GM18858 (cell line): ENCODE measurements around the gene ARHGAP5.

Experiments used
- ATAC-seq: cut with Tn5 transposase; IDR thresholded peaks from one replicate; pipeline ENCODE4 v1.9.1; 2021; ENCODE audit not compliant: unreplicated experiment

Gene ARHGAP5

GRCh38 chr14:32077081-32078022 is at the start of gene ARHGAP5:
Gene ARHGAP5 (plus strand): TSS chr14:32077304. CDS start chr14:32090670, 13,366 bp downstream.
- peak; percentile 16 for ATAC-seq

GRCh38 chr14:32028599-32028998 is 48.5 kb upstream of the ARHGAP5 start:
- ATAC-seq: no peak

- no peak for ATAC-seq
These were observed 43.6 kb upstream of the ARHGAP5 start for GRCh38 chr14:32033543-32033942.

GRCh38 chr14:32038876-32039275 is 38.2 kb upstream of the ARHGAP5 start:
- ATAC-seq: no peak

GRCh38 chr14:32039401-32040030 is 37.6 kb upstream of the ARHGAP5 start:
- ATAC-seq: no peak

GRCh38 chr14:32043624-32044023 is 33.5 kb upstream of the ARHGAP5 start:
- ATAC-seq: no peak

GRCh38 chr14:32044454-32044853 is 32.6 kb upstream of the ARHGAP5 start:
- ATAC-seq: no peak

- no peak for ATAC-seq
These were observed 29.3 kb upstream of the ARHGAP5 start for GRCh38 chr14:32047791-32048190.

GRCh38 chr14:32049361-32050088 is 27.6 kb upstream of the ARHGAP5 start:
- ATAC-seq: no peak

- ATAC-seq: no peak
These were observed 26.2 kb upstream of the ARHGAP5 start for GRCh38 chr14:32050878-32051277.

- no peak for ATAC-seq
These were observed 22.6 kb upstream of the ARHGAP5 start for GRCh38 chr14:32054536-32054935.

GRCh38 chr14:32055175-32055574 is 21.9 kb upstream of the ARHGAP5 start:
- no peak for ATAC-seq

GRCh38 chr14:32059702-32060101 is 17.4 kb upstream of the ARHGAP5 start:
- no peak for ATAC-seq

- ATAC-seq: no peak
These were observed 12.2 kb upstream of the ARHGAP5 start for GRCh38 chr14:32064931-32065330.

- no peak for ATAC-seq
These were observed 8.4 kb upstream of the ARHGAP5 start for GRCh38 chr14:32068708-32069107.

- no peak for ATAC-seq
These were observed 6.8 kb upstream of the ARHGAP5 start for GRCh38 chr14:32070282-32070681.

- ATAC-seq: no peak
These were observed 4.4 kb upstream of the ARHGAP5 start for GRCh38 chr14:32072676-32073075.

- ATAC-seq: no peak
These were observed 3.4 kb upstream of the ARHGAP5 start for GRCh38 chr14:32073537-32074189.

- no peak for ATAC-seq
These were observed 2.1 kb upstream of the ARHGAP5 start for GRCh38 chr14:32074887-32075572.

- ATAC-seq: no peak
These were observed 1.3 kb upstream of the ARHGAP5 start for GRCh38 chr14:32075672-32076277.
